Thyroid gland (tissue), 4 donors: ENCODE results near the gene TBC1D2B.

Experiments
- CTCF ChIP-seq, 6 experiments: fragments of 200-600 bp in 3 of 6; fragments of 450-650 bp in 3 of 6; sonication (generic) in 3 of 6; IDR thresholded peaks; one replicate each; pipeline ENCODE4 v1.5.1; 2016 to 2019; ENCODE audit warnings: antibody characterized with exemption in 6 of 6, mild to moderate bottlenecking in 2 of 6, inconsistent platforms in 1 of 6, moderate library complexity in 1 of 6
- POLR2A ChIP-seq, 2 donors: fragments of 450-650 bp; IDR thresholded peaks; one replicate each; pipeline ENCODE4 v1.6.1; 2017; ENCODE audit warnings: antibody characterized with exemption in 2 of 2, mild to moderate bottlenecking in 2 of 2, moderate library complexity in 1 of 2

DNA sequence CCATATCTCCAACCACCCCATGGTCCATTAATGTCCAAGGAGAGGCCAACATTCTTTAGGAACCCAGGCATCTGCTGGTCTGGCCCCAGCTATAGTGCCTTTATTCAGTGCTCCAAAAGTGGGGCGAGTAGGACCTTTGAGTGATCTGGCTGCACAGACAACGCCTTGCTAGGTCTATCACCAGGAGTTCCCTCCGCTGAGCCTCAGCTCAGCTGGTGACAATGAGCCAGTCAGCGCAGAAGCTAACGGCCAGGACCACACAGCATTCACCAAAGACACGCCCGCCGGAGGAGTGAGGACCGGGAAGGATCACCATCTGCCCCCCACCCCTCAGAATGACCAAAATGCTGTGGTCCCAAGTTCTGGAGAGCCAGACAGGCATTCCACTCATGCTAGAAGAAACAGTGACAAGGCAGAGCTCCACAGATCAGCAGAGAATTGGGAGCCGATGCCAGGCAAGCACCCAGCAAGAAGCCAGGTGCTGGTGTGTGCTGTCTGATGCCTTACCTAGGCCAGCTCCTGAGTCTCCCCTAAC lies 19.0 kb downstream of the TBC1D2B start:
- TF ChIP-seq POLR2A (IDR thresholded peaks at IDR 0.05) (no peak), CTCF (IDR thresholded peaks at IDR 0.05) (no peak)
